Hematopoietic multipotent progenitor cell treated with erythropoietin and hydrocortisone succinate and interleukin-3 and kit ligand, for 17 days (in vitro differentiated cells): ENCODE results near the gene NOVA2.

Experiments used
- DNase-seq: peaks from one replicate; pipeline ENCODE4 v3.0.0-alpha.2; 2015; ENCODE audit warnings: low spot score

The NOVA2 gene

DNA sequence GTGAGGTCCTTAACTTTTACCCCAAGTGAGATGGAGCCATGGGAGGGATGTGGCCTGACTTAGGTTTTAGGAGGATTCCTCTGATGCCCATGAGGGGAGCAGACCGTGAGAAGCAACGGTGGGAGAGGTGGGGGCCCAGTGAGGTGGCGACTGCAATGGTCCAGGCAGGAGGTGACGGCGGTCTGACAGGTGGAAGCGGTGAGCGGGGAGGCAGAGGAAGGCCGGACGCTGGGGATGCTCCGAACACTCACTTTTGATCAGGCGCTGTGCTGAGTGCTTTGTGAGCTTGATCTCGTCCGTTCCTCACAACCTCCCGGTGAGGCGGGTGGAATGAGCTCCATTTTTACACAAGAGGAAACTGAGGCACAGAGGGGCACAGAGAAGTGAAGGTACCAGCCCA, 11.6 kb downstream of the NOVA2 start:
- DNase-seq, result no peak

DNA sequence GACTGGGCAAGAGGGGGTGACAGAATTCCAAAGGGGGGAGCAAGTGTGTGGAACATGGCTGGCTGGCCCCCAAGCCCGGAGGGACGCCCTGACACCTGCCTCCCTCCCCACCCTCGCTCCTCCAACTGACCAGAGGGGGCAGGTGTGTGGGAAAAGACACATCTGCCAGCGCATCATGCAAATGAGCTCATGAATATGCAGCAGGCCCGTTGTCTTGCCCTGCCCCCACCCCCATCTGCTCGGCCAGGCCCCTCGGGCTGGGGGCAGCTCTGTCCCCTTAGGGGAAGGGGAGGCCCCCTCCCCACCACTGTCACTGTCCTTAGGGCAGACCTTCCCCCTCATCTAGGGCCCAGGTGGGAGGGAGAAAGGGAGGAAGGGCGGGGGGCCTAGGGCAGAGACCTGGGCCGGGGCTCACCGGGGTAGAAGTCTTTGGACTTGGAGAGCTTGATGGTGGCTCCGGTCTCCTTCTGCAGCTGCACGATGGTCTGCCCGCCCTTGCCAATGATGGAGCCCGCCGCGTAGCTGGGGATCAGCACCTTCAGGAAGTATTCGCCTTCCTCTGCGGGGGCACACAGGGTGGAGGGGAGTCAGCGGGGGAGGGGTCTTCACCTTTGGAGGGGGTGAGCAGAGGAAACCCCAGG, 12.9 kb downstream of the NOVA2 start:
- no peak for DNase-seq

DNA sequence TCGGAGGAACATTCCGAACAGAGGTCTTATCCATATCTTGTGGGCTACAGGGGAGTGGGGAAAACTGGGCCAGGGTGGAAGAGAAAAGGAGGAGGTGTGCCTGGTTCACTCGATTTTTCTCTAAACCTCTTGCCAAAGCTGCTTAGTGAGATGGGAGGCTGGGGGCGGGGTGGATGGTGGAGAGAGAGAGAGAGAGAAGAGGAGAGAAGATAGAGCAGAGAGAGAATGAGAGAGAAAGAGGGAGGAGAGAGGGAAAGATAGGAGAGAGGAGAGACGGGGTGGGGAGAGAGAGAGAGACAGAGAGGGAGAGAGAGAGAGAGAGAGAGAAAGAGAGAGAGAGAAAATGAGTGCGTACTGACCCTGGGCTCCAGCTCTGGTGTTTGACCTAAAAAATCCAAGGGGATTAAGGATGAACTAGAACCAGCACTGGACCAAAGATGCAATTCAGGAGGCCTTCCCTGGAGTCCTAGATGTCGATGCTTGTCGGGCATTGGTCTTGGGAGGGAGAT, 14.1 kb downstream of the NOVA2 start:
- no peak for DNase-seq

DNA sequence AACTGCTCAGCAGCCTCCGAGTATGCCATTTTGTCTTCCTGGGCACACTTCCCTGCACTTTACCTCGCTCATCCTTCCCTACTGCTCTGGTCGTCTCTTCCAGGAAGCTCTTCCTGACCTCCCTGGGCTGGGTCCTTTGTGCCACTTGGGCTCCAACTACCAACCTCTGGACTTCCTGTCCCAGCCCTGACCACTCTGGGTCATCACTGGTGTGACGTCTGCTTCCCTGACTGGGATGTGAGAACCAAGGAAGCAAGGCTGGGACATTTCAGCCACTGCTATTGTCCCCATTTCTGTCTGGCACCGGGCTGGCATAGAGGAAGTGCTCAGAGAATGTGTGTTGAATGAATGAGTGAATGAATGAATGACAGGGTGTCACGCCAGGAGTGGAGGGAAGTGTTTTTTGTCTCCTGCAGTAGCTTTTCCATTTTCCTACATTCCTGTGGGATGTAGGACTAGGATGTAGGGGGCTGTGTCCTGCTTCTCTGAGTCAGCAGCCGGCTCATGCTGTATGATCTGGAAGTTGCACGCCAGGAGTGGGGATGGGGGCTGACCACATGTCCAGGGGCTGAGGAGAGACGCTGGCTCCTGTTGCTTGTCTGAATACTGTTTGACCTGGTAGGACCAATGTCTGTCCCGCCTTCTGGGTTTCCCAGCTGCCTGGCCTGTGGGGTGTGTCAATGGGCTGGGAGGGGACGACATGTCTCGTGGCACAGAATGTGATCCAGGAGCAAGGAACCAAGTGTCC, 14.7 kb downstream of the NOVA2 start:
- no peak for DNase-seq

DNA sequence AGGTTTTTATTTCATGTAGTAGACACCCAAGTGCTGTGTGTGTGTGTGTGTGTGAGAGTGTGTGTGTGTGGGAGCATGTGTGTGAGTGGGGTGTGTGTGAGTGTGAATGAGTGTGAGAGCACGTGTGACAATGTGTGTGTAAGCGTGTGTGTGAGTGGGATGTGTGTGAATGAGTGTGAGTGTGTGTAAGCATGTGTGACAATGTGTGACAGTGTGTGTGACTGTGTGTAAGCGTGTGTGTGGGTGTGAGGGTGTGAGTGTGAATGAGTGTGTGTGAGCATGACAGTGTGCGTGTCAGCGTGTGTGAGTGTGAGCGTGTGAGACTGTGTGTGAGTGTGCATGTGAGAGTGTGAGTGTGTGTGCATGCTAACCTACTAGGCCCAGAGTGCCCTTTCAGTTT, 15.3 kb downstream of the NOVA2 start:
- DNase-seq, result no peak

DNA sequence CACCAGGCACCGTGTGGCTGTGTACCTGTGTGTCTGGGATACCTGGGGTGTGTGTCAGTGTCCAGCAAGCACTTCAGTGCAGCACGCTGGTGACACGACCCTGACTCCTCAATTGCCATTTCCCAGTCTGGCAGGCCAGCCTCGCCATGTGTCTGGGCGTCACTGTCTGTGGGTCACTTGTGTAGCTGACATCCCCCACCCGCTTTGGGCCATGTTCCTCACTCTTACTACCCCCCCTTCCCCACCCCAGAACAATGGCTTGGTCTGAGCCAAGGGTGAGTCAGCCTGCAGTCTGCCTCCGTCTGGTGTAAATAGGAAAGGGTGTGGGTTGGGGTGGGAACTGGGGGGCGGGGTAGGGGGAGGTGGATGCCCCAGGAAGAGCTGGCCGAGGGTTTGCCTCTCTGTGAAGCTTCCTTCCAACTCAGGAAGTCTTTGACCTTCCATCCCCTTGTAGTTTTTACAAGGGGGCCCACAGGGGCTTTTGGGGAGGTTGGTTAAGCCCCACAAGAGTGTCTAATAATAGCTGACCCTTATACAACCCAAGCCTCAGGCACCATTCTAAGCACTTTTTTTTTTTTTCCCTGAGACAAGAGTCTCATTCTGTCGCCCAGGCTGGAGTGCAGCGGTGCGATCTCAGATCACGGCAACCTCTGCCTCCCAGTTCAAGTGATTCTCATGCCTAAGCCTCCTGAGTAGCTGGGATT, 17.6 kb downstream of the NOVA2 start:
- DNase-seq, result no peak

DNA sequence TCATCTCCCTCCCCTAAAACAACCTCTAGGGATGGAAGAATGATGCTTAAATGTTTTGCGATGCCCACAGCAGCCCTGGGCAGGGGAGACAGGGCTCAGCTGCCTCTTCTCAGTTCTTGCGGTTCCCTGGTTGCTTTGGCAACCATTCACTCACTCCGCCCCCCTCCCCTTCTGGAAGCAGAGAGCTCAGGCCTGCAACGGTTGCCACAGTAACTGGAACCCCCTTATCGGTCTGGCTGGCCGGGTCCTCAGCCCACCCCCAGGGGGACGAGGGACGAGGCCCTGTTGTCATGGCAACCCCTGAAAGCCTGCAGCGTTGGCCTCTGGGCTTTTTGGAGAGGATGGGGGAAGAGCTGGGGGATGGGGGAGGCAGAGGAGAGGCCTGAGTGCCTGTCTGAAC, 19.5 kb downstream of the NOVA2 start:
- DNase-seq, result no peak

DNA sequence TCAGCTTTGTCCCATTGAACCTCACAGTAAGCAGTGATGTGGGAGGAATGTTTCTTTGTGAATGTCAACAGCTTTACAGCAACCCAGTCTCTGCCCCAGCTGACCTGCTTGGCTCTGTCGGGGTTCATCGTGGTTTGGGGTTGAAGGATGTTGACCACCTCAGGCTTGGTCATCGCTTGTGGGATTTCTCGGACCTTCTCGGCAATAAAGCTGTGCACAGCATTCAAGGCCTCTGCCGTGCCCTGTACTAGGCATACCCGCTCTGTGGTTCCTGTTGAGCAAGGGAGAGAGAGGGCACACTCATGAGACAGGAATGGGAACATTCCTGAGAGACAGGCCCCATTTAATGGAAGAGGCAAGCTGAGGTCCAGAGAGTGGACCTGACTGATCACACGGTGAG, 20.0 kb downstream of the NOVA2 start:
- DNase-seq, result no peak

DNA sequence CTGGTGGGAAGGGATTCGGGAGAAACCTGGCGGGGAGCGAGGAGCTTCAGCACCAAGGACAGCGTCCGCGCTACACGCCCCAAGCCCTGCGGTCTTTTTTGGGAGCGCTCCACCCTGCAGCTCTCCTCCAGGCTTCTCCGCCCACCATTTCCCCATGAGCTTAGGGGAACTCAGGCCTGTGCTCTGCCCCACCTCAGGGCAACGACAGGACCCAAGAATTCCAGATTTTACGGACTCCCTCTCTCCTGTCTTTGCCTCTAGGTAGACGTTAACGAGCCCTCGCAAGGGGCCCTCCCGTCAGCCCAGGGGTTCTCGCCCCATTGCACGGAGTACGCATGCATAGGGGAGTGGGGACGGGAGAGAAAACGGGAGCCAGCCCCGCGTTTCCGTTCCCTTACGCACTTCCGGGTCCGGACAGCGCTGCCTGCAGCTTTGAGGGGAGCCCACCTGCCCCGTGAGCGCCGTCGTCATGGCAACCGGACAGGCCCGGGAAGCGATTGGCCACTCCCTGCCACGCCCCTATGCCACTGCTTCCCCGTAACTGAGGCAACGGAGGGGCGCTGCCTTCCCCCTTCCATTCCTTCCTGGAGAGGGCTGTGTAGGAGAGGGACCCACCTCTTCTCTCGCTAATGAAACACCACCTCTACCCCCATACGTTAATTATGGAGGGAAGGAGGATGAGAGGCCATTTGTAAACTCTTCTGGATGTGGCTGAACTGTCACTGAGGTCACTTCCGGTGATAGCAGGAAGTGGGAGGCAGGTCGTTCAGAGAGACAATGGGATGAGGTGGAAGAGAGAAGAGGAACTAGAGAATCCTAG, 20.8 kb downstream of the NOVA2 start:
- no peak for DNase-seq

DNA sequence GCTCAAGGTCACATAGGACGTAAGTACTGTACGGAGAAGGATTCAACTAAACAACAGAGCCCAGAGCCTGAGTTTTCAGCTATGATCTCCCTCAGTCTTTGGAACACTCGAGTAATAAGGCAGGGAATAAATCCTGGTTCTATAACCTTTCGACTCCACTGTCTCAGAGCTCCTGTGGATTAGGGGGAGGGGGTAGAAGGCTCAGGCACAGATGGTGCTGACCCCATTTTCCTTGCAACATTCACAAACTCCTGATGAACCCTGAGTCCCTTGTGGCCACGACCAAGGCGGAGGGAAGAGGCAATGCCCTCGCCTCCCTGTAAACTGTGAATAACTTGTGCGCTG, 21.4 kb downstream of the NOVA2 start:
- no peak for DNase-seq

DNA sequence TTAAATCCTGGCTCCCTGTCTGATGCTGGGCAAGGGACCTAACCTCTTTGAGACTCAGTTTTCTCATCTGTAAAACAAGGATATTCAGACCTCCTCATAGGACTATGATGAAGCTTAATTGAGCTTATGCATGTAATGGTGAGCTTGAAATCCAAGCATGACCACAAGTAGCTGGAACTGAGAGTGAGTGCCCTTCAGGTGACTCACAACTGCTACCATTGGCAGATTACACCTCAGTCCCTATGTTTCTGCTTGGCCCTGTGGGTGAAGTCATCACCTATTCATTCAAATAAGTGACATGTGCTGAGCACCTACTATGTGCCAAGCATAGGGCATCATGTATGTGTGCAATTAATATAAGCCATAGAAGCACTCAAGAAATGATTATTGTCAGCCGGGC, 25.7 kb downstream of the NOVA2 start:
- DNase-seq, result no peak

DNA sequence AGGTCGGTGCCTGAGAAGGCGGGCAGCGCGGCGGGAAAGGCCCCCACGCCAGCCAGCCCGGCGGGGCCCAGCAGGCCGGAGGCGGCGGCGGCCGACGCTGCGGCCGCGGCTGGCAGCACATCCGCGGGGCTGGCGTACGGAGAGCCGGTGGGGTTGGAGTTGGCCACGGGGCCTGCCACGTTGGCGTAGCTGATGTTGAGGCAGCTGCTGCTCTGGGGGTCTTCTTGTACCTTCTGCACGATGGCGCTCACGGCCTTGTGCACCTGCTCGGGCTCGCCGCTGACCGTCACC, 33.2 kb downstream of the NOVA2 start:
- no peak for DNase-seq

DNA sequence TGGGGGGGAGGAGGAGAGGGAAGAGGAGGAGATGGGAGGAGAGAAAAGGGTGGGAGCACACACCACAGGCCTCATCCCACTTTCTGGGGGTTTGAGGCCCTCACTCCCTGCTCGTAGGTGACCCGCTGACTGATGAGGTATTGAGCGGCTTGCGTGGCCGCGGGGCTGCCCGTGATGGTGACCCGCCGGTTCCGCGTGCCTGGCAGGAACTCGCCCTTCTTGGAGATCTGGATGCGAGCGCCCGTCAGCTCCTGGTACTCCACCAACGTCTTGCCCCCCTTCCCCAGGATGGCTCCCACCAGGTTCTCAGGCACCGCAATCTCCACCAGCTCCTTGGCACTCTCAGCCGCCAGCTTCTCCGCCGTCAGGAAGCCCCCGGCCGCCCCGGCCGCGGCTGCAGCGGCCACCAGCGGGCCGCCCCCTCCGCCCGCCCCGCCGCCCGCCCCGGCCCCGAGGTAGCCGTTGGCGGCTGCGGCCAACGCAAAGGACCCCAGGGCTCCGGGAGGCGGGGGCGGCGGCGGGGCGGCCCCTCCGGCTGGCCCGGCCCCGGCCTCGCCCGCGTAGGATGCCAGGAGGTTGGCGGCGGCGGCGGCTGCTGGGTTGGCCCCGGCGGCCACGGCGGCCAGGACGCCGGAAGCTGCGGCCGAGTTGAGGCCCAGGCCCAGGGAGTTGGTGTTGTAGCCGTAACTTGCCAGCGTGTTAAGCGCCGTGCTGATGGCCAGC, 33.7 kb downstream of the NOVA2 start:
- DNase-seq, result no peak

DNA sequence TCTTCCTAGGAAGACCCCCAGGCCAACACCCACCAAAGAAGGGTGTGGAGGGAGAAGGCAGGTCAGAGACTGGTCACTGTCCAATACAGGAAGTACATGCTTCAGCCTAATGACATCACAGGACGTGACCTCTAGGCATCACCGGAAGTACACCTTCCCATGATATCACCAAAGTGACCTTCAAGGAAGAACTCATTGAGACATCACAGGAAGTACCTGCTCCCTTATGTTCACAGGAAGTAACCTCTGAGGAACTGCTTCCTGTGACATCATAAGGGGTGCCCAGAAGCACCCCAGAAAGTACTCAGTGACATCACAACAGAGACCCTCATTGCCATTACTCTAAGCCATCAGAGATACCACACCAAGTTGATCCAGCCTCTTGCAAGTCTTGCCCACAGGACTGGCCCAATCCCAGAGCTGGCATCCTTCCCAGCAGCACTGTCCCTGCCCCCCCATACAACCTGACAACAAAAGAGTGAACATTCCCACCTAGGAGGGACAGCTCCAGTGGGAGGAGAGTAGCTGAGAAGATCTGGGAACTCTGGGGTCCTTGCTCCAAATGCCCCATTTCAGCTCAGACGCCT, 34.8 kb downstream of the NOVA2 start:
- no peak for DNase-seq

DNA sequence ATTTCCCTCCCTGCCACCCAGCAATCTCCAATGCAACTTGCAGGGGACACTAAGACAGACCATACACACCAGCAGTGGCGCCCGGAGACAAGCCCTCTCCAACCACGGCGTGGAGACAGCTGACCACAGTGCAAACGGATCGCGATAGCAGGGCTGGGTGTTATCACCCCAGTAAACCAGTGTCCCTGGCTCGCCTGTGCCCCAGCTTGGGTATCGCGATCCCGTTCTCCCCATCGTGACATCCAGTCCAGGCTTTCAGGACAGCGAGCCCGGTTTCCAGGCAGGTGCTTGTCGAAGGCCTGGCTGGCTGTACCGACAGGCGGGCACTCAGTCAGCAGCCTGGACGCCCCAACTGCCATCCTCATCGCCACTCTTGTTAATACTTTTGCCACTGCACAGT, 38.4 kb downstream of the NOVA2 start:
- DNase-seq, result no peak

DNA sequence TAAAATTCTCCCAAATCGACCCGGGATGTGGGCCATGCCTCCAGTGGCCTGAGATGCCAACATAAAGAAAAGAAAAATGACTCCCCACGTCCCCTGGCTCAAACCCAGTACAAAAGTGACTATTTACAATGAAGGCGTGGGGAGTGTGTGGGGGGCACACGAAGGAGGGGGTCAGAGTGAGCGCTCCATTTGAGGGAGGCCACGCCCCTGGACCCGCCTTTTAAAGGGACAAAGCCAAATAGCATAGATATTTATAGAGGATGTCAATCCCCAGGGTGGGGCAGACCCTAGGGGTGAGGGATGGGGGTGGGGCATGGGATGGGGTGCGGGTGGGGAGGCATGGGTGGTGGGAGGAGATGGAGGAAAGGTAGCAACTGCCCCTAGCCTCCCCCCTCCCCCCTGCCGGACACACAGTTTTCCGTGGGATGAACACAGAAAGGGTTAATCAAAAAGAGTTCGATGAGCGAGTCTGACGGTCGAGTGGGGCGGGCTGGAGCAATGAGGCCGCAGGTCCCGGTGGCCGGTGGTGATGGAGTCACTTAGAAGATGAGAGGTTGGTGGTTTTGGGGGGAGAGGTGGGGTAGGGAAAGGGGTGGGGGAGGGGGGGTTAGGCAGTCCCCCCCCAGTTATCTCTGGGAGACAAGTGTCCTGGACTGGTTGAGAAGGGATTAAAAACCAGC, 39.0 kb downstream of the NOVA2 start:
- no peak for DNase-seq

DNA sequence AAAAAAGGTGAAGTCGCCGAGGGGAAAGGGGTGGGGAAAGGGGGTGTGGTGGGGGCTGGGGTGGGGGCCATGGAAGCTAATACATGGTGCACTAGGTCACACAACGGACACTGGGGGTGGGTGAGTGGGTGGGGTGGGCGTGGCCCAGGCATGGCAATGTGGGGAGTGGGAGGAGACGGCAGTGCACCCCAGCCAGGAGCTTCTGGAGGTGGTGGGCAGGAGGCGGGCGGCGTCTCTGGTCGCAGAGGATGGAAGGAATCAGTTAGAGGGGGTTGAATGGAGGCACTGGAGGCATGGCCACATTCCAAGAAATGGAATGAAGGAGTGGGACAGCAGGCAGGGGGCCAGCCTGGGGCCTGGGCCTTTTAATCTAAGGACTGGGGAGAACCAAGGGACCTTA, 39.9 kb downstream of the NOVA2 start:
- DNase-seq, result no peak

DNA sequence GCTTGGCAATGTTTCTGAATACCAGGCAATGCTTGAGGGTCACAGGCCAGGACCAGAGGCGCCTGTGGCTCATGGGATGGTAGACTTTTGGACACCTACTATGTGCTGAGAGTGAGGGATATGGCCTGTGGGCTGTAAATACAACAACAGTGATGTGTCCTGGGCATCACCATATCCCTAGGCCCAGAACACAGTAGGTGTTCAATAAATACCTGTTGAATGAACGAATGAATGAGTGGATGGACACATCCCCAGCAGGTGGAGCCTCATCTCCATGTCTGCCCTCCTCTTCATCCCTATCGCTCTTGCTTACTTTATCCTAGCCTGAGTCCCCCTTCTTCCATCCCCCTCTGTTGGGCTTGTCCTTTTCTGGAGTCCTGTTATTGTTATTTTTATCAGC, 42.6 kb downstream of the NOVA2 start:
- DNase-seq, result no peak

DNA sequence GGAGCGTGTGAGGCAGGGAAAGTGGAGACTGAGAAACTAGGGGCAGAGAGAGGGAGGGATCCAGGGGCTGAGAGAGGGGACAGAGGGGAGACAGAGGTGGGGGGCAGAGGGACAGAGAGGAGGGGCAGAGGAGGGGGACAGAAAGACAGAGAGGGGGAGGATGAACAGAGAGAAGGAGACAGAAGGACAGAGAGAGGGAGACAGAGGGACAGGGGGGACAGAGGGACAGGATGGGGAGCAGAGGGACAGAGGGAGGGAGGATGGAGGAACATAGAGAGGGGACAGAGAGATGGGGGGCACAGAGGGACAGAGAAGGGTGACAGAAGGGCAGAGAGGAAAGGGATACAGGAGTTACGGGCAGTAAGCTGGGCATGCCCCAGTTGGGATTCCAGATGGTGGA, 44.4 kb downstream of the NOVA2 start:
- no peak for DNase-seq

DNA sequence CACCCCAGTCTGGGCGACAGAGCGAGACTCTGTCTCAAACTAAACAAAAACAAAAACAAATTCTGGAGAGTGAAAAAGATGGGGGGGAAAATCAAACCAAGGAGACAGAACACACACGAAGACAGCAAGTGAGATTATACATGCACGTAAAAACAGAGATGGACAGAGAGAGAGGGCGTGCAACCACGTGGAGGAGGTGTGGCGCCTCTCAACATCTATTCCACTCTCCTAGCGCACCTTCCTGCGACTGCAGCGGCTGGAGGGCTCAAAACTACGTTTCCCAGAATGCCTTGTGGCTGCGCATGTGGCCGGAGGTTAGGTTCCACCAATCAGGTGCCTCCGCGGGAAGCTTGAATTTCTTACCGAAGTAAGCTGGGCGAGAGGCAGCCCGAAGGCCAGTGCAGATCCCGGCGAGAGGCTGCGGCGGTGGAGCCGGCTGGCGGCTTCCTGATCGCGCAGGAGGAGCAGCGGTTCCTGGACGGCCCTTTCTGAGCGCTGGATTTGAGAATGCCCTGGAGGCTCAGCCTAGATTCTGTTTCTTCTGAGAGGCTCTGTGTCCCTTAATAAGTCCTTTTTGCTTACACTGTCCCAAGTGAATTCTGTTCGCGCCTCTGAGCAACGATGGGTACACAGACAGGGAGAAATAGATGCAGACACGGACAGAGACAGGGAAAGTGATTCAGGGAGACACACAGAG, 46.0 kb downstream of the NOVA2 start:
- DNase-seq, result peak; percentile 87
